Measurements from ENCODE around the gene ADD1. TPM values are rescaled to one million over a fixed set of nuclear protein-coding genes. Genes with fewer than 3 reads are reported as not detected.

Gene ADD1
- total RNA-seq, 1 donor from 2014 or later, result 131 TPM

DNA sequence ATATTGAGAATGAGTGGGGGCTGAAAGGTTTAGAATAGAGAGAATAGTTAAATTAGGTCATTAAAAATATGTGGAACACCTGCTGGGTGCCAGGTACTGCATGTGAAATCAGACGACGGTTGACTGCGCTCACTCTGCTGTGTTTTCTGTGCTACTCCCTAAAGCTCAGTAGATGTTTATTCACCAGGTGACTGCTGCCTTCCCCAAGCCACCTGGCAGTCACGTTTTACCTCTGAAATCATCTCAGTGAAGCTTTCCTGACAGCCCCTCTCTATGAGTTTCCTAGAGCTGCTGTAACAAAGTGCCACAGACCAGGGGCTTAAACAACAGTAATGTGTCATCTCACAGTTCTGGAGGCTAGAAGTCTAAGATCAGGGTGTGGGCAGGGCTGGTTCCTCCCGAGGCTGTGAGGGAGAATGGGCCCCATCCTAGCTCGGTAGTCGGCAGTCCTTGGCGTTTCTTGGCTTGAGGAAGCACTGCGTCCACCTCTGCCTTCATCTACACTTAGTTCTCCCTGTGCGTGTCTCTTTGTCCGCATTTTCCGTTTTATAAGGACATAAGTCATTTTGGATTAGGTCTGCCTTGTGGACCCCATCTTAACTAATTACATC lies 25.3 kb downstream of the ADD1 start:
- Histone ChIP-seq H3K27me3 (no peaks in the 10 kb centered on the region), H3K79me2 (ENCODE audit: low read depth) (peaks cover 99% of the 10 kb centered on the region), H3K4me1 (peaks cover 34% of the 10 kb centered on the region), H3K9ac (no peak overlapping the region), H3F3A (ENCODE audit: low read depth) (peaks cover 27% of the 10 kb centered on the region), H3K4me2 (peak overlapping the region; percentile 91), H3K4me3 (no peak overlapping the region), H3K9me3 (ENCODE audit: low read depth) (no peaks in the 10 kb centered on the region), H2AFZ (replicated peaks) (no peak overlapping the region), H3K36me3 (no peaks in the 10 kb centered on the region), H3K27ac (peak overlapping the region; percentile 85), H4K20me1 (ENCODE audit: low read depth) (peaks cover 74% of the 10 kb centered on the region)
- Mint-ChIP-seq H3K27ac (peak overlapping the region; percentile 21), H3K4me3 (no peak overlapping the region), H3K36me3 (peaks cover 2% of the 10 kb centered on the region), H3K9me3 (no peaks in the 10 kb centered on the region), H3K4me1 (peaks cover 32% of the 10 kb centered on the region), H3K27me3 (ENCODE audit: insufficient read depth, low read depth) (peaks cover 2% of the 10 kb centered on the region)
- DNase-seq (ENCODE audit: low spot score), result no peak
- TF ChIP-seq EZH2 (IDR thresholded peaks at IDR 0.05), result no peak
- TF ChIP-seq, protein P1, sequence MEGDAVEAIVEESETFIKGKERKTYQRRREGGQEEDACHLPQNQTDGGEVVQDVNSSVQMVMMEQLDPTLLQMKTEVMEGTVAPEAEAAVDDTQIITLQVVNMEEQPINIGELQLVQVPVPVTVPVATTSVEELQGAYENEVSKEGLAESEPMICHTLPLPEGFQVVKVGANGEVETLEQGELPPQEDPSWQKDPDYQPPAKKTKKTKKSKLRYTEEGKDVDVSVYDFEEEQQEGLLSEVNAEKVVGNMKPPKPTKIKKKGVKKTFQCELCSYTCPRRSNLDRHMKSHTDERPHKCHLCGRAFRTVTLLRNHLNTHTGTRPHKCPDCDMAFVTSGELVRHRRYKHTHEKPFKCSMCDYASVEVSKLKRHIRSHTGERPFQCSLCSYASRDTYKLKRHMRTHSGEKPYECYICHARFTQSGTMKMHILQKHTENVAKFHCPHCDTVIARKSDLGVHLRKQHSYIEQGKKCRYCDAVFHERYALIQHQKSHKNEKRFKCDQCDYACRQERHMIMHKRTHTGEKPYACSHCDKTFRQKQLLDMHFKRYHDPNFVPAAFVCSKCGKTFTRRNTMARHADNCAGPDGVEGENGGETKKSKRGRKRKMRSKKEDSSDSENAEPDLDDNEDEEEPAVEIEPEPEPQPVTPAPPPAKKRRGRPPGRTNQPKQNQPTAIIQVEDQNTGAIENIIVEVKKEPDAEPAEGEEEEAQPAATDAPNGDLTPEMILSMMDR (IDR thresholded peaks at IDR 0.05), result no peak
- TF ChIP-seq EZH2phosphoT487 (IDR thresholded peaks at IDR 0.05), result no peak

DNA sequence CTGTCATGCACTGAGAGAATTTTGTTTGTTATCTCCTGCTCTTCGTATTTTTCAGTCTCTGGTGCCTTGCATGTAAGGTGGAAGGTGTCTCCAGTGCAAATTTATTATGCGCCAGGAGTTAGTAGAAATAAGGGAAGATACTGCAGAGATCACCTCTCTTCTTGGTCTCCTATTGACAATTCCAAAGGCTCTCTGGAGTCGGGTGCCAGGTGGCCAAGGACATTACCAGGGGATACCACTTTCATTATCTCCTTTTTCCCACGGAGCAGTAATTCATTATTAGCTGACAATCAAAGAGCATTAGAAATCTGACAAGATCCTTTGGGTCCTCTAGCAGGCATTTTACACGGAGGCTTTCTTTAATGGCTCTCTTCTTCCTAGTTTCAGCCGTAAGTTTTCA lies 26.0 kb downstream of the ADD1 start:
- H2AFZ ChIP-seq (replicated peaks), result no peak overlapping the region
- H3K36me3 ChIP-seq, result no peaks in the 10 kb centered on the region
- no peak overlapping the region for H3K4me3 ChIP-seq
- peaks cover 29% of the 10 kb centered on the region for H3F3A ChIP-seq (ENCODE audit: low read depth)
- H4K20me1 ChIP-seq (ENCODE audit: low read depth), result peaks cover 75% of the 10 kb centered on the region
- H3K27me3 ChIP-seq, result no peaks in the 10 kb centered on the region
- TF ChIP-seq EZH2 (IDR thresholded peaks at IDR 0.05) (no peak), EZH2phosphoT487 (IDR thresholded peaks at IDR 0.05) (no peak)
- TF ChIP-seq, protein P1 (IDR thresholded peaks at IDR 0.05), result no peak
- peaks cover 2% of the 10 kb centered on the region for H3K27me3 Mint-ChIP-seq (ENCODE audit: insufficient read depth, low read depth)
- no peaks in the 10 kb centered on the region for H3K9me3 ChIP-seq (ENCODE audit: low read depth)
- H3K79me2 ChIP-seq (ENCODE audit: low read depth), result peaks cover 99% of the 10 kb centered on the region
- no peak overlapping the region for H3K27ac Mint-ChIP-seq
- no peaks in the 10 kb centered on the region for H3K9me3 Mint-ChIP-seq
- H3K36me3 Mint-ChIP-seq, result peaks cover 2% of the 10 kb centered on the region
- H3K4me1 ChIP-seq, result peaks cover 34% of the 10 kb centered on the region
- H3K4me3 Mint-ChIP-seq, result no peak overlapping the region
- no peak for DNase-seq (ENCODE audit: low spot score)
- peaks cover 32% of the 10 kb centered on the region for H3K4me1 Mint-ChIP-seq
- H3K4me2 ChIP-seq, result no peak overlapping the region
- no peak overlapping the region for H3K27ac ChIP-seq
- no peak overlapping the region for H3K9ac ChIP-seq

DNA sequence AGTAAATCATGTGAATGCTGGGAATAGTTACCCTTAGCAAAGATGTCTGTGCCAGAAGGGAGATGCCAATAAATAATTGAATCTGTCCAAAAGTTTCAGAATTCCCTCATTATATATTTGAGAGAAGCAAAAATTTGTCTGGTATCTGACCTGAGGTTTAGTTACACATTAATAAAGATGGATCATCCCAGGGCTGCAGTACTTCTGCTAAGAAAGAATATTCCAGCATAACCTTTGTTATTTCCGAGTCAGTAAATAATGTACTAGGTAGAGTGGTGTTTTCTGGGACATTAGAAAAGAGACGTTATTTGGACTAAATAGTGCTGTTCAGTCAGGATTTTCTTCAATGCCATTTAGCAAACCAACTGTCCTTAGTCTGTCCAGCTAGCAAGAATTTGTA lies 26.4 kb downstream of the ADD1 start:
- Mint-ChIP-seq H3K4me3 (no peak overlapping the region), H3K36me3 (peaks cover 2% of the 10 kb centered on the region), H3K27me3 (ENCODE audit: insufficient read depth, low read depth) (peaks cover 2% of the 10 kb centered on the region), H3K9me3 (no peaks in the 10 kb centered on the region), H3K4me1 (peaks cover 32% of the 10 kb centered on the region), H3K27ac (no peak overlapping the region)
- DNase-seq (ENCODE audit: low spot score), result no peak
- Histone ChIP-seq H3K79me2 (ENCODE audit: low read depth) (peaks cover 99% of the 10 kb centered on the region), H3K4me1 (peaks cover 36% of the 10 kb centered on the region), H3K9me3 (ENCODE audit: low read depth) (no peaks in the 10 kb centered on the region), H3F3A (ENCODE audit: low read depth) (peaks cover 29% of the 10 kb centered on the region), H3K36me3 (no peaks in the 10 kb centered on the region), H3K4me2 (no peak overlapping the region), H3K4me3 (no peak overlapping the region), H4K20me1 (ENCODE audit: low read depth) (peaks cover 73% of the 10 kb centered on the region), H3K9ac (no peak overlapping the region), H3K27me3 (no peaks in the 10 kb centered on the region), H2AFZ (replicated peaks) (no peak overlapping the region), H3K27ac (no peak overlapping the region)
- no peak for TF ChIP-seq EZH2phosphoT487 (IDR thresholded peaks at IDR 0.05)
- TF ChIP-seq, protein P1 (IDR thresholded peaks at IDR 0.05), result no peak
- no peak for TF ChIP-seq EZH2 (IDR thresholded peaks at IDR 0.05)

Data from neural progenitor cell (in vitro differentiated cells).